Breast epithelium (tissue), 4 donors: ENCODE data around the gene VEZT. TPM values are rescaled to one million over a fixed set of nuclear protein-coding genes. Genes with fewer than 3 reads are reported as not detected.

Source experiments
- DNase-seq, 2 donors: peaks; one replicate each; pipeline ENCODE4 v3.0.0-alpha.2; 2019; ENCODE audit warnings: low spot score in 2 of 2
- H3K27ac ChIP-seq, 2 donors: fragments of 200-600 bp; sonication (generic) in 1 of 2; one replicate each; pipeline ENCODE4 v1.5.1; 2016 to 2019; ENCODE audit warnings: mild to moderate bottlenecking in 1 of 2
- H3K27me3 ChIP-seq, 2 donors: fragments of 200-600 bp; sonication (generic) in 1 of 2; one replicate each; pipeline versions ENCODE4 v1.5.1 to v1.6.0; 2017 to 2019; ENCODE audit warnings: control low read depth in 1 of 2, mild to moderate bottlenecking in 1 of 2
- H3K36me3 ChIP-seq: fragments of 200-600 bp; one replicate; pipeline ENCODE4 v1.5.1; 2019
- H3K4me1 ChIP-seq, 2 donors: fragments of 200-600 bp; sonication (generic); one replicate each; pipeline ENCODE4 v1.5.1; 2016 to 2019; ENCODE audit warnings: control low read depth in 1 of 2
- H3K4me3 ChIP-seq, 3 donors: fragments of 200-600 bp; sonication (generic); 1 replicate in 2 of 3; 2 replicates in 1 of 3; pipeline ENCODE4 v1.5.1; 2016 to 2019; ENCODE audit warnings: mild to moderate bottlenecking in 3 of 3, moderate library complexity in 2 of 3
- H3K9me3 ChIP-seq, 2 donors: fragments of 200-600 bp; sonication (generic) in 1 of 2; one replicate each; pipeline ENCODE4 v1.5.1; 2016 to 2019; ENCODE audit warnings: control low read depth in 1 of 2
- POLR2A ChIP-seq: fragments of 450-650 bp; IDR thresholded peaks from one replicate; pipeline ENCODE4 v1.6.1; 2016; ENCODE audit warnings: antibody characterized with exemption, mild to moderate bottlenecking, moderate library complexity
- POLR2AphosphoS5 ChIP-seq, 3 donors: sonication (generic); formaldehyde crosslinking; IDR thresholded peaks; one replicate each; pipeline ENCODE4 v1.6.1; 2017; ENCODE audit warnings: antibody characterized with exemption in 3 of 3
- intact Hi-C: fragments of 100-400 bp; cut with DNase I; formaldehyde crosslinking; loops from one replicate; pipeline ENCODE4 v1.15.1; 2023; ENCODE audit warnings: low total_unique reads
- total RNA-seq, 3 donors: library from RNA; depleted of rRNA; stranded (reverse); fragments of >200 nt; gene quantifications; one replicate each; pipeline ENCODE4 v1.1.0, GENCODE V29; 2016
- TF ChIP-seq, protein P1 (sequence below), 3 donors: fragments of 450-650 bp; IDR thresholded peaks; one replicate each; pipeline ENCODE4 v1.5.1; 2016 to 2017; ENCODE audit warnings: antibody characterized with exemption in 3 of 3, mild to moderate bottlenecking in 3 of 3, moderate library complexity in 3 of 3

The VEZT gene
- total RNA-seq, 3 donors from 2014 or later, result 72.8 to 126 (median 73.8) TPM

DNA sequence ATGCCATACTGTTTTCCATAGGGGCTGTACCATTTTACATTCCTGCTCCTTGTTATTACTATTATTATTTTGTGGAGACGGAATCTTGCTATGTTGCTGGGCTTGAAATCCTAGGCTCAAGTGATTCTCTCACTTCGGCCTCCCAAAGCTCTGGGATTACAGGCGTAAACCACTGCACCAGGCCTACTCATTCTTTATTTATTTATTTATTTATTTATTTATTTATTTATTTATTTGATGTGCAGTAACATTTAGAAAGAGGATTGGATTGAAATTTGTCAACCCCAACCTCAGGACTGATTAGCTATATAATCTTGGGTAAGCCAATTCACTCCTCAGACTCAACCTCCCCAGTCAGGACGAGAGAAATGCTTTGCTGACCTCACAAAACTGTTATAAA lies 107.9 kb downstream of the VEZT start:
- Histone ChIP-seq H3K27me3 (no peaks in the 10 kb centered on the region), H3K4me3 (no peak overlapping the region), H3K4me1 (no peaks in the 10 kb centered on the region), H3K9me3 (no peaks in the 10 kb centered on the region), H3K36me3 (no peaks in the 10 kb centered on the region), H3K27ac (no peak overlapping the region)
- TF ChIP-seq, protein P1, sequence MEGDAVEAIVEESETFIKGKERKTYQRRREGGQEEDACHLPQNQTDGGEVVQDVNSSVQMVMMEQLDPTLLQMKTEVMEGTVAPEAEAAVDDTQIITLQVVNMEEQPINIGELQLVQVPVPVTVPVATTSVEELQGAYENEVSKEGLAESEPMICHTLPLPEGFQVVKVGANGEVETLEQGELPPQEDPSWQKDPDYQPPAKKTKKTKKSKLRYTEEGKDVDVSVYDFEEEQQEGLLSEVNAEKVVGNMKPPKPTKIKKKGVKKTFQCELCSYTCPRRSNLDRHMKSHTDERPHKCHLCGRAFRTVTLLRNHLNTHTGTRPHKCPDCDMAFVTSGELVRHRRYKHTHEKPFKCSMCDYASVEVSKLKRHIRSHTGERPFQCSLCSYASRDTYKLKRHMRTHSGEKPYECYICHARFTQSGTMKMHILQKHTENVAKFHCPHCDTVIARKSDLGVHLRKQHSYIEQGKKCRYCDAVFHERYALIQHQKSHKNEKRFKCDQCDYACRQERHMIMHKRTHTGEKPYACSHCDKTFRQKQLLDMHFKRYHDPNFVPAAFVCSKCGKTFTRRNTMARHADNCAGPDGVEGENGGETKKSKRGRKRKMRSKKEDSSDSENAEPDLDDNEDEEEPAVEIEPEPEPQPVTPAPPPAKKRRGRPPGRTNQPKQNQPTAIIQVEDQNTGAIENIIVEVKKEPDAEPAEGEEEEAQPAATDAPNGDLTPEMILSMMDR (IDR thresholded peaks at IDR 0.05), result no peak
- no peak for TF ChIP-seq POLR2A
- no peak for TF ChIP-seq POLR2AphosphoS5 (IDR thresholded peaks at IDR 0.05)
- intact Hi-C loops, result loop anchor here (10.0 kb wide), 1 partner anchor 211 kb away; no protein-coding TSS in a partner anchor
- no peak for DNase-seq

DNA sequence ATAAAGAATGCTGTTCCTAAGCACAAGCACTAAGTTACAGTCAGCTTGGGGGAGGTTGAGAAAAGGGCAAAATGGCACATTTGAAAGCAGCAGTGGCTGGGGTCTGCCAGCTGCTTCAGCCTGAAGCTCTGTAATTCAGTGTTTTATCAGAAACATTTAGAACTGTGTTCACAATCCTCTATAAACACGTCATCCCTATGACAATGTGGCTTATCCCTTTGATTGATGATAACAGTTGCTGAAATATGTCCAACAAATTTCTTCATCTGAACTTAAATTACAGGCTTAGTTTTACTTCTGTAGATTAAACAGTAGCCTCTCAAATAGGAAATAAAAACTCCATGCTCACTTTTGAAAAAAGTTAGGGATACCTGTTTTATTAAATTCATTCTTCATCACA lies 108.8 kb downstream of the VEZT start:
- DNase-seq, result no peak
- H3K36me3 ChIP-seq, result no peaks in the 10 kb centered on the region

DNA sequence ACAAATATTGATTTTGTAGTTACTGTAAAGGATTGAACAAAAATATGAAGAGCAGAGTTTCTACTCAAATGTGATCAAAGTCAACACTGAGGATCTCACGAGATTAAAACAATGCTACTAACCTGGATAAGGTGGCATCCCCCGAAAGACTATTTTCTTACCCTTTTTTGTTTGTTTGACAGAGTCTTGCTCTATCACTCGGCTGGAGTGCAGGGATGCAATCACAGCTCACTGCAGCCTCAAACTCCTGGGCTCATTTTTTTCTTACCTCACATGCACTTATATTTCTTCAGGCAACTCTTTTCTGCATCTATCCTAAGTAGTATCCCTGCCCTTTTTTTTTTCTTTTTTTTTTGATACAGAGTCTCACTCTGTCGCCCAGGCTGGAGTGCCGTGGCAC lies 109.2 kb downstream of the VEZT start:
- TF ChIP-seq, protein P1 (IDR thresholded peaks at IDR 0.05), result no peak
- no peak overlapping the region for H3K27ac ChIP-seq

More for the DNA sequence above, 108.8 kb downstream of the VEZT start:
- intact Hi-C loops, result loop anchor here (10.0 kb wide), 1 partner anchor 212 kb away; no protein-coding TSS in a partner anchor
- no peak overlapping the region for H3K27ac ChIP-seq
- no peaks in the 10 kb centered on the region for H3K27me3 ChIP-seq
- TF ChIP-seq POLR2AphosphoS5 (IDR thresholded peaks at IDR 0.05) (no peak), POLR2A (no peak)
- TF ChIP-seq, protein P1 (IDR thresholded peaks at IDR 0.05), result no peak
- no peak overlapping the region for H3K4me3 ChIP-seq
- H3K4me1 ChIP-seq, result no peaks in the 10 kb centered on the region
- H3K9me3 ChIP-seq, result no peaks in the 10 kb centered on the region

DNA sequence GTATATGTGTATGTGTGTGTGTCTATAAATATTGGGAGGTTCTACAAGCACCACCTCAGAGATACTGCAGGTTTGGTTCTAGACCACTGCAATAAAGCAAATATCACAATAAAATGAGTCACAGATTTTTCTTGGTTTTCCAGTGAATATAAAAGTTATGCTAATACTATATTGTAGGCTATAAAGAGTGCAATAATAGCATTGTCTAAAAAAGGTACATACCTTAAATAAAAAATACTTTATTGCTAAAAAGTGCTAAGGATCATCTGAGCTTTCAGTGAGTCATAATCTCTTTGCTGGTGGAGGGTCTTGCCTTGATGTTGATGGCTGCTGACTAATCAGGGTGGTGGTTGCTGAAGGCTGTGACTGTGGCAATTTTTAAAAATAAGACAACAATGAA lies 111.1 kb downstream of the VEZT start:
- DNase-seq, result no peak
- no peaks in the 10 kb centered on the region for H3K27me3 ChIP-seq
- no peaks in the 10 kb centered on the region for H3K4me1 ChIP-seq
- H3K4me3 ChIP-seq, result no peak overlapping the region
- H3K9me3 ChIP-seq, result no peaks in the 10 kb centered on the region
- intact Hi-C loops, result loop anchor here (10.0 kb wide), 1 partner anchor 214 kb away; no protein-coding TSS in a partner anchor
- no peaks in the 10 kb centered on the region for H3K36me3 ChIP-seq
- TF ChIP-seq, protein P1 (IDR thresholded peaks at IDR 0.05), result no peak
- TF ChIP-seq POLR2A, result no peak
- TF ChIP-seq POLR2AphosphoS5 (IDR thresholded peaks at IDR 0.05), result no peak
- no peak overlapping the region for H3K27ac ChIP-seq

More for the DNA sequence above, 109.2 kb downstream of the VEZT start:
- H3K27me3 ChIP-seq, result no peaks in the 10 kb centered on the region
- H3K36me3 ChIP-seq, result no peaks in the 10 kb centered on the region
- H3K4me1 ChIP-seq, result no peaks in the 10 kb centered on the region
- intact Hi-C loops, result loop anchor here (10.0 kb wide), 1 partner anchor 212 kb away; no protein-coding TSS in a partner anchor
- DNase-seq, result no peak
- H3K4me3 ChIP-seq, result no peak overlapping the region
- H3K9me3 ChIP-seq, result no peaks in the 10 kb centered on the region

DNA sequence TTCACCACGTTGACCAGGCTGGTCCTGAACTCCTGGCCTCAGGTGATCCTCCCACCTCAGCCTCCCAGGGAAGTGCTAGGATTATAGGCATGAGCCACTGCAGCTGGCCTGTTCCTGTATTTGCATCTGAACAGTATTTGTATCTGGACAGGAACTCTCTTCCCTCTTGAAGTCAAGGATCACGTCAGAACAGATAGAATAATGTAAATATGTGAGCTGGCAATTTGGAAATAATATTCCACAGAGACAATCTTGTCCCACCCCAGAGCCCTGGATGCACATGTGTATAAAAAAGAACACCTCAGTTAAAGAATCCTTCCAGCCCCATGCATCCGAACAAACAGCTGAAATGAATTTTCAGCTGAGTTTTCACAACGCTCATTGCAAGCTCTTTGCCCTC lies 118.3 kb downstream of the VEZT start:
- intact Hi-C loops, result no loop called here
- H3K9me3 ChIP-seq, result no peaks in the 10 kb centered on the region
- H3K4me3 ChIP-seq, result peak overlapping the region in 1 of 3 donors; percentile 7
- no peaks in the 10 kb centered on the region for H3K36me3 ChIP-seq
- no peaks in the 10 kb centered on the region for H3K4me1 ChIP-seq
- no peak for DNase-seq
- H3K27ac ChIP-seq, result peak overlapping the region; percentile 12 to 13
- TF ChIP-seq POLR2A (no peak), POLR2AphosphoS5 (IDR thresholded peaks at IDR 0.05) (no peak)
- TF ChIP-seq, protein P1 (IDR thresholded peaks at IDR 0.05), result no peak
- no peaks in the 10 kb centered on the region for H3K27me3 ChIP-seq
